ENCODE measurements around the gene POLR1G.
"Not testable (repeated sequence)": the region's sequence is repeated elsewhere in the genome, so short reads cannot be mapped to it uniquely, and the experiment has no call there.

DNA sequence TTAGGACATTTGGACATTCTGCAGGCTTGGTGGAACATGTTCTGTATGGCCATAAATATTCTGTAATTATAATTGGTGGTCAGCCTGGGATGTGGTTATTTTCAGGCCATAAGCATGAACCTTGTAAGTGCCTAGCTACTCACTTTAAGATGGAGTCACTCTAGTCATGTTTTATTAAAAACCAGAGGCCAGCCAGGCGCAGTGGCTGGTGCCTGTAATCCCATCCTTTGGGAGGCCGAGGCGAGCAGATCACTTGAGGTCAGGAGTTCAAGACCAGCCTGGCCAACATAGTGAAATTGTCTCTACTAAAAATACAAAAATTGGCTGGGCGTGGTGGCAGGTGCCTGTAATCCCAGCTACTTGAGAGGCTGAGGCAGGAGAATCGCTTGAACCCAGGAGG lies 1.1 kb downstream of the POLR1G start:
- TF ChIP-seq, protein P1, sequence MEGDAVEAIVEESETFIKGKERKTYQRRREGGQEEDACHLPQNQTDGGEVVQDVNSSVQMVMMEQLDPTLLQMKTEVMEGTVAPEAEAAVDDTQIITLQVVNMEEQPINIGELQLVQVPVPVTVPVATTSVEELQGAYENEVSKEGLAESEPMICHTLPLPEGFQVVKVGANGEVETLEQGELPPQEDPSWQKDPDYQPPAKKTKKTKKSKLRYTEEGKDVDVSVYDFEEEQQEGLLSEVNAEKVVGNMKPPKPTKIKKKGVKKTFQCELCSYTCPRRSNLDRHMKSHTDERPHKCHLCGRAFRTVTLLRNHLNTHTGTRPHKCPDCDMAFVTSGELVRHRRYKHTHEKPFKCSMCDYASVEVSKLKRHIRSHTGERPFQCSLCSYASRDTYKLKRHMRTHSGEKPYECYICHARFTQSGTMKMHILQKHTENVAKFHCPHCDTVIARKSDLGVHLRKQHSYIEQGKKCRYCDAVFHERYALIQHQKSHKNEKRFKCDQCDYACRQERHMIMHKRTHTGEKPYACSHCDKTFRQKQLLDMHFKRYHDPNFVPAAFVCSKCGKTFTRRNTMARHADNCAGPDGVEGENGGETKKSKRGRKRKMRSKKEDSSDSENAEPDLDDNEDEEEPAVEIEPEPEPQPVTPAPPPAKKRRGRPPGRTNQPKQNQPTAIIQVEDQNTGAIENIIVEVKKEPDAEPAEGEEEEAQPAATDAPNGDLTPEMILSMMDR (IDR thresholded peaks at IDR 0.05) = not testable (repeated sequence)
- not testable (repeated sequence) for TF ChIP-seq POLR2AphosphoS5, POLR2A, EP300 (IDR thresholded peaks at IDR 0.05)

All from stomach (tissue), 4 donors.